Measurements from ENCODE around the gene STARD9. TPM values are rescaled to one million over a fixed set of nuclear protein-coding genes. Genes with fewer than 3 reads are reported as not detected.

The STARD9 gene
- total RNA-seq, 2 experiments from 2014 or later: 2.8 to 4.6 TPM

- Mint-ChIP-seq H3K4me3 (no peak overlapping the region), H3K4me1 (ENCODE audit: low read depth) (peaks cover 9% of the 10 kb centered on the region), H3K27ac (no peak overlapping the region), H3K27me3 (no peaks in the 10 kb centered on the region), H3K36me3 (ENCODE audit: low read depth) (peaks cover 57% of the 10 kb centered on the region), H3K9me3 (no peaks in the 10 kb centered on the region)
- H3K27me3 ChIP-seq (ENCODE audit: control insufficient read depth in 1 of 2, insufficient read depth in 2 of 2, low read length in 2 of 2): no peaks in the 10 kb centered on the region
- H3K9me3 ChIP-seq (ENCODE audit: control insufficient read depth in 1 of 2, insufficient read depth in 1 of 2, low read length in 2 of 2): no peaks in the 10 kb centered on the region
- H3K27ac ChIP-seq (ENCODE audit: low read depth in 1 of 2, low read length in 2 of 2): no peak overlapping the region
- intact Hi-C loops (cut with DNase I, micrococcal nuclease): loop anchor here in 1 of 2 experiments (10.0 kb wide), 1 partner anchor 86 kb away; no protein-coding TSS in a partner anchor
- no peak for TF ChIP-seq CTCF (IDR thresholded peaks at IDR 0.05)
- ChIA-PET CTCF (interaction anchor here (0.7 kb wide), 1 partner anchor 368 kb away, joined by 3 read pairs; no protein-coding TSS in a partner anchor), POLR2A (no interaction called here)
- ATAC-seq (ENCODE audit: poor library complexity): no peak
- no peaks in the 10 kb centered on the region for H3K4me1 ChIP-seq (ENCODE audit: insufficient read depth, low read length)
- no peak for DNase-seq
- H3K36me3 ChIP-seq (ENCODE audit: insufficient read depth, low read length): peaks cover 47% of the 10 kb centered on the region
- H3K4me3 ChIP-seq (ENCODE audit: low read length): no peak overlapping the region
Measured at GRCh38 chr15:42558739-42559138, 16.7 kb upstream of the STARD9 start.

- POLR2A ChIA-PET: interaction anchor here (0.8 to 2.1 kb wide), 11 partner anchors 9 to 1881 kb away, joined by 3 to 29 read pairs (median 4); partner anchors contain the start of genes GANC, HAUS2, LRRC57 and RAD51
- no peaks in the 10 kb centered on the region for H3K27me3 ChIP-seq (ENCODE audit: control insufficient read depth in 1 of 2, insufficient read depth in 2 of 2, low read length in 2 of 2)
- intact Hi-C loops (cut with DNase I, micrococcal nuclease): loop anchor here (5.0 kb wide), 3 partner anchors 76 to 531 kb away; partner anchors contain the start of genes CDAN1 (in 1 of the 2) and UBR1 (in 1 of the 2)
- no peak for DNase-seq
- peak overlapping the region; percentile 78 for H3K4me3 ChIP-seq (ENCODE audit: low read length)
- peaks cover 16% of the 10 kb centered on the region for H3K27me3 Mint-ChIP-seq
- H3K9me3 ChIP-seq (ENCODE audit: control insufficient read depth in 1 of 2, insufficient read depth in 1 of 2, low read length in 2 of 2): no peaks in the 10 kb centered on the region
- H3K27ac ChIP-seq (ENCODE audit: low read depth in 1 of 2, low read length in 2 of 2): no peak overlapping the region
- H3K36me3 ChIP-seq (ENCODE audit: insufficient read depth, low read length): no peaks in the 10 kb centered on the region
- TF ChIP-seq CTCF (IDR thresholded peaks at IDR 0.05): no peak
- H3K27ac Mint-ChIP-seq: peak overlapping the region; percentile 76
- no peak for ATAC-seq (ENCODE audit: poor library complexity)
- peak overlapping the region; percentile 94 for H3K4me3 Mint-ChIP-seq
- CTCF ChIA-PET: interaction anchor here (0.8 to 1.6 kb wide), 2 partner anchors 16 to 27 kb away, joined by 3 to 5 read pairs; no protein-coding TSS in a partner anchor
- H3K9me3 Mint-ChIP-seq: no peaks in the 10 kb centered on the region
- H3K4me1 Mint-ChIP-seq (ENCODE audit: low read depth): peaks cover 32% of the 10 kb centered on the region
- no peaks in the 10 kb centered on the region for H3K36me3 Mint-ChIP-seq (ENCODE audit: low read depth)
- peaks cover 23% of the 10 kb centered on the region for H3K4me1 ChIP-seq (ENCODE audit: insufficient read depth, low read length)
Measured at GRCh38 chr15:42576040-42576594, 711 bp downstream of the STARD9 start.

- H3K27ac ChIP-seq (ENCODE audit: low read depth in 1 of 2, low read length in 2 of 2): no peak overlapping the region
- intact Hi-C loops (cut with DNase I, micrococcal nuclease): loop anchor here (5.0 kb wide), 3 partner anchors 76 to 531 kb away; partner anchors contain the start of genes CDAN1 (in 1 of the 2) and UBR1 (in 1 of the 2)
- peak overlapping the region; percentile 94 for H3K4me3 Mint-ChIP-seq
- H3K4me1 Mint-ChIP-seq (ENCODE audit: low read depth): peaks cover 39% of the 10 kb centered on the region
- H3K9me3 ChIP-seq (ENCODE audit: control insufficient read depth in 1 of 2, insufficient read depth in 1 of 2, low read length in 2 of 2): no peaks in the 10 kb centered on the region
- no peaks in the 10 kb centered on the region for H3K36me3 ChIP-seq (ENCODE audit: insufficient read depth, low read length)
- H3K4me1 ChIP-seq (ENCODE audit: insufficient read depth, low read length): peaks cover 29% of the 10 kb centered on the region
- CTCF ChIA-PET: no interaction called here
- POLR2A ChIA-PET: no interaction called here
- peaks cover 16% of the 10 kb centered on the region for H3K27me3 Mint-ChIP-seq
- DNase-seq (no peak), ATAC-seq (ENCODE audit: poor library complexity) (no peak)
- no peaks in the 10 kb centered on the region for H3K27me3 ChIP-seq (ENCODE audit: control insufficient read depth in 1 of 2, insufficient read depth in 2 of 2, low read length in 2 of 2)
- no peaks in the 10 kb centered on the region for H3K36me3 Mint-ChIP-seq (ENCODE audit: low read depth)
- TF ChIP-seq CTCF (IDR thresholded peaks at IDR 0.05): no peak
- H3K4me3 ChIP-seq (ENCODE audit: low read length): no peak overlapping the region
- H3K27ac Mint-ChIP-seq: peak overlapping the region; percentile 76
- no peaks in the 10 kb centered on the region for H3K9me3 Mint-ChIP-seq
Measured at GRCh38 chr15:42576776-42577175, 1.4 kb downstream of the STARD9 start.

All from CD4-positive, alpha-beta T cell (primary cell).